Measurements from ENCODE around the gene FBXO24.

FBXO24 gene

GRCh38 chr7:100567031-100567730 is 18.9 kb upstream of the FBXO24 start:
- Mint-ChIP-seq H3K4me3 (no peak overlapping the region), H3K36me3 (ENCODE audit: low read depth) (peaks cover 20% of the 10 kb centered on the region), H3K27ac (no peak overlapping the region), H3K4me1 (ENCODE audit: low read depth) (peaks cover 43% of the 10 kb centered on the region), H3K9me3 (no peaks in the 10 kb centered on the region), H3K27me3 (no peaks in the 10 kb centered on the region)

GRCh38 chr7:100567751-100568175 is 18.4 kb upstream of the FBXO24 start:
- no peaks in the 10 kb centered on the region for H3K27me3 Mint-ChIP-seq
- no peak overlapping the region for H3K4me3 Mint-ChIP-seq
- peaks cover 15% of the 10 kb centered on the region for H3K36me3 Mint-ChIP-seq (ENCODE audit: low read depth)
- peak overlapping the region; percentile 70 for H3K27ac Mint-ChIP-seq
- no peaks in the 10 kb centered on the region for H3K9me3 Mint-ChIP-seq
- H3K4me1 Mint-ChIP-seq (ENCODE audit: low read depth): peaks cover 43% of the 10 kb centered on the region

- Mint-ChIP-seq H3K27me3 (no peaks in the 10 kb centered on the region), H3K36me3 (ENCODE audit: low read depth) (peaks cover 9% of the 10 kb centered on the region), H3K9me3 (no peaks in the 10 kb centered on the region), H3K4me3 (no peak overlapping the region), H3K27ac (peak overlapping the region; percentile 70), H3K4me1 (ENCODE audit: low read depth) (peaks cover 43% of the 10 kb centered on the region)
Observed at GRCh38 chr7:100568176-100568895, 17.8 kb upstream of the FBXO24 start.

- H3K27ac Mint-ChIP-seq: peak overlapping the region; percentile 57
- peak overlapping the region; percentile 24 for H3K4me3 Mint-ChIP-seq
- H3K36me3 Mint-ChIP-seq (ENCODE audit: low read depth): peaks cover 3% of the 10 kb centered on the region
- H3K27me3 Mint-ChIP-seq: no peaks in the 10 kb centered on the region
- no peaks in the 10 kb centered on the region for H3K9me3 Mint-ChIP-seq
- H3K4me1 Mint-ChIP-seq (ENCODE audit: low read depth): peaks cover 38% of the 10 kb centered on the region
Observed at GRCh38 chr7:100568896-100569844, 17.0 kb upstream of the FBXO24 start.

- Mint-ChIP-seq H3K27ac (no peak overlapping the region), H3K36me3 (ENCODE audit: low read depth) (peaks cover 9% of the 10 kb centered on the region), H3K4me3 (no peak overlapping the region), H3K4me1 (ENCODE audit: low read depth) (peaks cover 37% of the 10 kb centered on the region), H3K9me3 (no peaks in the 10 kb centered on the region), H3K27me3 (no peaks in the 10 kb centered on the region)
Observed at GRCh38 chr7:100570954-100571828, 14.9 kb upstream of the FBXO24 start.

- H3K9me3 Mint-ChIP-seq: no peaks in the 10 kb centered on the region
- H3K27me3 Mint-ChIP-seq: no peaks in the 10 kb centered on the region
- H3K36me3 Mint-ChIP-seq (ENCODE audit: low read depth): peaks cover 13% of the 10 kb centered on the region
- no peak overlapping the region for H3K27ac Mint-ChIP-seq
- H3K4me3 Mint-ChIP-seq: no peak overlapping the region
- peaks cover 37% of the 10 kb centered on the region for H3K4me1 Mint-ChIP-seq (ENCODE audit: low read depth)
Observed at GRCh38 chr7:100571829-100572116, 14.4 kb upstream of the FBXO24 start.

GRCh38 chr7:100572281-100572948 is 13.7 kb upstream of the FBXO24 start:
- Mint-ChIP-seq H3K36me3 (ENCODE audit: low read depth) (peaks cover 13% of the 10 kb centered on the region), H3K4me1 (ENCODE audit: low read depth) (peaks cover 37% of the 10 kb centered on the region), H3K27me3 (no peaks in the 10 kb centered on the region), H3K27ac (no peak overlapping the region), H3K4me3 (no peak overlapping the region), H3K9me3 (no peaks in the 10 kb centered on the region)

GRCh38 chr7:100572949-100573675 is 13.0 kb upstream of the FBXO24 start:
- no peaks in the 10 kb centered on the region for H3K27me3 Mint-ChIP-seq
- no peak overlapping the region for H3K4me3 Mint-ChIP-seq
- no peak overlapping the region for H3K27ac Mint-ChIP-seq
- H3K4me1 Mint-ChIP-seq (ENCODE audit: low read depth): peaks cover 31% of the 10 kb centered on the region
- peaks cover 13% of the 10 kb centered on the region for H3K36me3 Mint-ChIP-seq (ENCODE audit: low read depth)
- H3K9me3 Mint-ChIP-seq: no peaks in the 10 kb centered on the region

- Mint-ChIP-seq H3K4me3 (no peak within 1 kb of the TSS), H3K27me3 (no peaks in the 10 kb centered on the region), H3K9me3 (no peaks in the 10 kb centered on the region), H3K36me3 (ENCODE audit: low read depth) (peaks cover 13% of the 10 kb centered on the region), H3K27ac (no peak within 1 kb of the TSS), H3K4me1 (ENCODE audit: low read depth) (peaks cover 26% of the 10 kb centered on the region)
Observed at GRCh38 chr7:100573691-100574361, 12.3 kb upstream of the FBXO24 start, which contains the start of gene SAP25. Gene SAP25, minus strand, starts transcription at chr7:100573900. Its CDS starts 158 bp downstream, at chr7:100573742.

- H3K27ac Mint-ChIP-seq: no peak overlapping the region
- peaks cover 13% of the 10 kb centered on the region for H3K36me3 Mint-ChIP-seq (ENCODE audit: low read depth)
- no peaks in the 10 kb centered on the region for H3K27me3 Mint-ChIP-seq
- peaks cover 18% of the 10 kb centered on the region for H3K4me1 Mint-ChIP-seq (ENCODE audit: low read depth)
- H3K4me3 Mint-ChIP-seq: no peak overlapping the region
- H3K9me3 Mint-ChIP-seq: no peaks in the 10 kb centered on the region
Observed at GRCh38 chr7:100574362-100575205, 11.5 kb upstream of the FBXO24 start.

- Mint-ChIP-seq H3K27ac (no peak overlapping the region), H3K27me3 (no peaks in the 10 kb centered on the region), H3K4me3 (no peak overlapping the region), H3K9me3 (no peaks in the 10 kb centered on the region), H3K36me3 (ENCODE audit: low read depth) (peaks cover 13% of the 10 kb centered on the region), H3K4me1 (ENCODE audit: low read depth) (peaks cover 16% of the 10 kb centered on the region)
Observed at GRCh38 chr7:100575206-100575631, 10.9 kb upstream of the FBXO24 start.

GRCh38 chr7:100575746-100576383 is 10.3 kb upstream of the FBXO24 start:
- Mint-ChIP-seq H3K27me3 (no peaks in the 10 kb centered on the region), H3K9me3 (no peaks in the 10 kb centered on the region), H3K4me1 (ENCODE audit: low read depth) (peaks cover 10% of the 10 kb centered on the region), H3K4me3 (no peak overlapping the region), H3K36me3 (ENCODE audit: low read depth) (peaks cover 13% of the 10 kb centered on the region), H3K27ac (no peak overlapping the region)

All from stimulated activated naive CD8-positive, alpha-beta T cell treated with anti-CD3 and anti-CD28 coated beads, Interleukin-15, Interleukin-2, amounts not matched to agents 100 ng/mL and 50 ng/mL, for 24 hours (primary cell).